GM18507 (cell line): ENCODE data around the gene RBP2.
"Not testable (repeated sequence)": the region's sequence is repeated elsewhere in the genome, so short reads cannot be mapped to it uniquely, and the experiment has no call there.

Experiments used
- DNase-seq: peaks from one replicate; pipeline ENCODE4 v3.0.0; 2011; ENCODE audit warnings: low read depth; ENCODE audit not compliant: insufficient read length; ENCODE audit errors: extremely low spot score
- FAIRE-seq: peaks from 2 replicates; lab custom pipeline; 2011; peaks lifted over from hg19 to GRCh38; lab: Jason Lieb, UNC

The RBP2 gene

GRCh38 chr3:139414608-139415224 lies 61.6 kb downstream of the RBP2 start:
- no peak for DNase-seq
- FAIRE-seq = no peak

GRCh38 chr3:139412891-139413290 lies 63.4 kb downstream of the RBP2 start:
- FAIRE-seq, DNase-seq: not testable (repeated sequence)
